NOMO-1 treated with DMSO at 0.1 percent for 48 hours (cell line): ENCODE data around the gene ZNF778.
"Not testable (repeated sequence)": the region's sequence is repeated elsewhere in the genome, so short reads cannot be mapped to it uniquely, and the experiment has no call there.

Experiments
- DNase-seq: peaks from one replicate; lab custom pipeline; 2025; ENCODE audit not compliant: unreplicated experiment; lab: John Stamatoyannopoulos, UW

Gene ZNF778

DNA sequence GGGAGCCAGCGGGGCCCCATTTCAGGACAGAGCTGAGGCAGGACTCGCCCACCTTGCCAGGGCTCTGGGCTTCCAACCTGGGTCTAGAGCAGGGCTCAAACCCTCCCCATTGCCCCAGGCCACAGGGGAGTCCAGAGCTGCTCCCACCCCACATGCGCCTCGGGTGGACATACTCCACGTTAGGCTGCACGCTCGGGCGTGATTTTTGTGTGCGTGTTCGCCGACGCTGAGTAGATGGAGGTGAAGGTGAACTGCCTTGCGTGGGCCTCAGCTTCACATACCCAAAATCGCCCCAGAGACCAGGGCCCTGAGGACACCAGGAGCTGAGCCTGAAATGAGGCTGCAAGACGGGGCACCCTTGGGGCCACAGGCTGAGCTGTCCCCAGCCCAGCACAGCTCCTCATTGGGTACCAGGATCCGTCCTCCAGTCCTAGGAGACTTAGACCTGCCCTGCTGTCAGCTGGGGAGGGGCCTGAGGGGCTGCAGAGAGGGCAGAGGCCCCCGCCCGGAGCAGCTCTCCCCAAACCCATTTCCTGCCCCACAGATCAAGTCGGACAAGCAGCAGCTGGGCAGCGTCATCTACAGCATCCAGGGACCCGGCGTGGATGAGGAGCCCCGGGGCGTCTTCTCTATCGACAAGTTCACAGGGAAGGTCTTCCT lies 37.7 kb upstream of the ZNF778 start:
- DNase-seq = no peak

DNA sequence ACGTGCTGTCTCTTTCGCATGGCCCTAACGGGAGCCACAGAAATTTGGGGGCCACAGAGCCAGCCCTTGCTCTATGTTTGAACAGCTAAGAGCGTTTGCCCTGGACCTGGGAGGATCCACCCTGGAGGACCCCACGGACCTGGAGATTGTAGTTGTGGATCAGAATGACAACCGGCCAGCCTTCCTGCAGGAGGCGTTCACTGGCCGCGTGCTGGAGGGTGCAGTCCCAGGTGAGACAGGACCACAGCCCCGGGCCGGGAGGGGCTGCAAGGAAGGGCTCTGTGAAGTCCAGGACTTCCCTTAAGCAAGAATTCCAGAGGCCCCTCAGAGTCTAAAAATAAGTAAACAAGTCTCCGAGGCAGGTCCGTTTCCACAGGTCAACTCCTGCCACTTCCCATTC lies 34.0 kb upstream of the ZNF778 start:
- DNase-seq = no peak

DNA sequence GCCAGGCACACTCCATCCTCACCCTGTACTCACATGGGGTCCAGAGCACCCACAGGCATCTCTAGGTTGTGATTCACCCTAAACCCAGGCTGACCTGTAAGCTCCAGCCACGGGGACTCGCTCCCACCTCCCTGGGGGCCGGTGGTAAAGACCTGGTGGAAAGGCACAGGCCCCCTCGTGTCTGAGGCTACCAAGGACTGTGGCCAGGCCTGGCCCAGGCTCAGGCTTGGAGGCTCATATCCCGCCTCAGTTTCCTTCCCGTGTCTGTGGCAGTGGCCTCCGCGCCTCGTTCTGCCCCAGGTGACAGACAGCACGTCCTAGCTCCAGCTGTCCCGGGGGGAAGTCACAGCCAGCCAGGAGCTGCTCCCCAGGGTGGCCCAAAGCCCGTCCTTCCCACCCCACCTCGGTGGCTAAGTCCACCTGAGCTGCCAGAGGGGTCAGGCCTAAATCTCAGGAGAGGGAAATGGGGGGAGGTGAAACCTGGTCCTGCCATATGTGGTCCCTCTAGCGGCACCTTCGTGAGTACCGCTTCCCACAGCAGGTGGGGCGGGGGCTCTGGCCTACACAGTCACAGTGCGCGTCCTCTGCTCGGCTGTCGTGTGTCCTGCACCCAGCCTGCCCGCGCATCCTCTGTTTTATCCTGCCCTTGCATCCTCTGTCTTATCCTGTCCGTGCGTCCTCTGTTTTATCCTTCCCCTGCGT lies 33.4 kb upstream of the ZNF778 start:
- DNase-seq = no peak

DNA sequence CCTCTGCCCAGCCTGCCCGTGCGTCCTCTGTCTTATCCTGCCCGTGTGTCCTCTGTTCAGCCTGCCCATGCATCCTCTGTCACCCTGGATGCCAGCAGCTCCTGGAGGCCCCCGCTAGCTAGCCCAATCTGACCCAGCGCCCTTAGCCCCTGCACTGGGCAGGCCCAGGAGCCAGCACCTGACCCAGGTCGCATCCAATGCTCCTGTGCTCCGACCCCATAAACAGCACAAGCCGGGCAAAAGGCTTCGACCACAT lies 32.9 kb upstream of the ZNF778 start:
- DNase-seq = no peak

DNA sequence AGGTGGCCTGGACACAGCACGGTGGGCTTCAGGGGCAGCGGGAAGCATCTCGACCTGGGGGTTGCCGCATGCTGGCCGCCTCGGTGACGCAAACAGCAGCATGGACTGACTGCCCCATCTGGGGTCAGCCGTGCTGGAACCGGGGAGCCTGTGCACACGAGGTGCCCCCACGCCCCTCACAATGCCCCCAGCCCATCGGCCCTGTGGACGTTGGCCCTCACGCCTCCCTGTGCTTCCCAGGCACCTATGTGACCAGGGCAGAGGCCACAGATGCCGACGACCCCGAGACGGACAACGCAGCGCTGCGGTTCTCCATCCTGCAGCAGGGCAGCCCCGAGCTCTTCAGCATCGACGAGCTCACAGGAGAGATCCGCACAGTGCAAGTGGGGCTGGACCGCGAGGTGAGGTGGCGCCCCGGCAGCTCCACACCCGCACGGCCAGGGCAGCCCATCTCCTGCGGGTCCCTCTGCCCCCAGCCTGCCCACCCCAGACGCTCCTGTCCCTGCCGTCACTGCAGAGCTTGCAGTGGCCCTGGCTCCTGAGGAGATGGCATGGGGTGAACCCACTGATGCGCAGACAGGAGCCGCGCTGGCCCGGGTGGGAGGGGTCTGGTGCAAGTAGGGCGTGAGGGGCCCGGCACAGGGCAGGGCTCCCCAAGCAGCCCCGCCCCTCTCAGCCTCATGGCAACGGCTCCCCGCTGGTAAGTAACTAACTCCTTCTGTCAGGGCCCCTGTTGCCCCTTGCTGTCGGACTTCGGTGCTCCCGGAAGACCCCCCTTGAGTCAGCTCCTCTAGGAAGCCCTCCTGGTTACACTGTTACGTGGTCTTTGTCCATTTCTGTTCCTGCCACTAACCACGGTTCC lies 32.3 kb upstream of the ZNF778 start:
- DNase-seq = no peak

DNA sequence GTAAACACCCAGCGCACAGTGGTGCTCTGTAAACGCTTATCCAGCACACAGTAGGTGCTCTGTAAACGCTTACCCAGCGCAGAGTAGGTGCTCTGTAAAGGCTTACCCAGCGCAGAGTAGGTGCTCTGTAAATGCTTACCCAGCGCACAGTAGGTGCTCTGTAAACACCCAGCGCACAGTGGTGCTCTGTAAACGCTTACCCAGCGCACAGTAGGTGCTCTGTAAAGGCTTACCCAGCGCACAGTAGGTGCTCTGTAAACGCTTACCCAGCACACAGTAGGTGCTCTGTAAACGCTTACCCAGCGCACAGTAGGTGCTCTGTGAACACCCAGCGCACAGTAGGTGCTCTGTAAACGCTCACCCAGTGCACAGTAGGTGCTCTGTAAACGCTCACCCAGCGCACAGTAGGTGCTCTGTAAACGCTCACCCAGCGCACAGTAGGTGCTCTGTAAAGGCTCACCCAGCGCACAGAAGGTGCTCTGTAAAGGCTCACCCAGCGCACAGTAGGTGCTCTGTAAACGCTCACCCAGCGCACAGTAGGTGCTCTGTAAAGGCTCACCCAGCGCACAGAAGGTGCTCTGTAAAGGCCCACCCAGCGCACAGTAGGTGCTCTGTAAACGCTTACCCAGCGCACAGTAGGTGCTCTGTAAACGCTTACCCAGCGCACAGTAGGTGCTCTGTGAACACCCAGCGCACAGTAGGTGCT lies 31.5 kb upstream of the ZNF778 start:
- not testable (repeated sequence) for DNase-seq

DNA sequence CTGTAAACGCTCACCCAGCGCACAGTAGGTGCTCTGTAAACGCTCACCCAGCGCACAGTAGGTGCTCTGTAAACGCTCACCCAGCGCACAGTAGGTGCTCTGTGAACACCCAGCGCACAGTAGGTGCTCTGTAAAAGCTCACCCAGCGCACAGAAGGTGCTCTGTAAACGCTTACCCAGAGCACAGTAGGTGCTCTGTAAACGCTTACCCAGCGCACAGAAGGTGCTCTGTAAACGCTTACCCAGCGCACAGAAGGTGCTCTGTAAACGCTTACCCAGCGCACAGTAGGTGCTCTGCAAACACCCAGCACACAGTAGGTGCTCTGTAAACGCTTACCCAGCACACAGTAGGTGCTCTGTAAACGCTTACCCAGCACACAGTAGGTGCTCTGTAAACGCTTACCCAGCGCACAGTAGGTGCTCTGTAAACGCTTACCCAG lies 30.9 kb upstream of the ZNF778 start:
- DNase-seq = not testable (repeated sequence)

DNA sequence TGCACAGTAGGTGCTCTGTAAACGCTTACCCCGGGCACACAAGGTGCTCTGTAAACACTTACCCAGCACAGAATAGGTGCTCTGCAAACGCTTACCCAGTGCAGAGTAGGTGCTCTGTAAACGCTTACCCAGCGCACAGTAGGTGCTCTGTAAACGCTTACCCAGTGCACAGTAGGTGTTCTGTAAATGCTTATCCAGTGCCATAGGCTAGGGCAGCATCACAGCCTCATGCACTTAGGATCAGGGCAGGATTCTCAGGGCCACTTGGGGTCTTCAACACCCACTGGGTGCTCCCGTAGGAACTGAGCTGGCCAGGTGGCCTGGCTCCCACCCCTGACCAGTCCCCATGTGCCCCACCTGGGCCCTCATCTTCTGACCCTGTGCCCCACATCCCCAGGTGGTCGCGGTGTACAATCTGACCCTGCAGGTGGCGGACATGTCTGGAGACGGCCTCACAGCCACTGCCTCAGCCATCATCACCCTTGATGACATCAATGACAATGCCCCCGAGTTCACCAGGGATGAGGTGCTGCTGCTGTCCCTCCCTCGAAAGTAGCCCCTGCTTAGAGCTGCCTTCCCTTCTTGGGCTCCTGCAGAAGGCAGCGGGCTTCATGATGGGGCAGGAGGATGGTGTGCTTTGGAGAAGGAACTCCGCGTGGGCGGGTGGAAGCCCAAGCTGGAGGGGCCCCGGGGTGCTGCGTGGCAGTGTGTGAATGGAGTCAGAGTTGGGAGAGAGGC lies 30.3 kb upstream of the ZNF778 start:
- peak; percentile 56 for DNase-seq

DNA sequence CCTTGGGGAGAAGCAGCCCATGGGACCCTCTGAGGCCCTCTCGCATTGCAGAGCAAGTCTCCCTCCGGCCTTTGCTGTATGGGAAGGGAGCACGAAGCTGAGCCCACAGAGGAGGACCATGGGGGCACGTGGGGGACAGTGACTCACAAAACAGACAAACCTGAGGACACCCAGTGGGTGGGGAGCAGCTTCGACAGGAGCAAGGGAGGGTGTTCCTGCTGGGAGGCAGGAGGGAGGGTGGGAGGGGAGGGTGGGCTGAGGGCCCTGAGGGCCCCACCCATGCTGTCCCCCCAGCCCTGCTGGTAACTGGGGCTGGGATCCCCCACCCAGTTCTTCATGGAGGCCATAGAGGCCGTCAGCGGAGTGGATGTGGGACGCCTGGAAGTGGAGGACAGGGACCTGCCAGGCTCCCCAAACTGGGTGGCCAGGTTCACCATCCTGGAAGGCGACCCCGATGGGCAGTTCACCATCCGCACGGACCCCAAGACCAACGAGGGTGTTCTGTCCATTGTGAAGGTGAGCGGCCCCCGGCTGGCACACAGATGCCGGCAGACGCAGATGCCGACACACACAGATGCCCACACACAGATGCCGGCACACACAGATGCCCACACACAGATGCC lies 29.6 kb upstream of the ZNF778 start:
- DNase-seq = no peak

DNA sequence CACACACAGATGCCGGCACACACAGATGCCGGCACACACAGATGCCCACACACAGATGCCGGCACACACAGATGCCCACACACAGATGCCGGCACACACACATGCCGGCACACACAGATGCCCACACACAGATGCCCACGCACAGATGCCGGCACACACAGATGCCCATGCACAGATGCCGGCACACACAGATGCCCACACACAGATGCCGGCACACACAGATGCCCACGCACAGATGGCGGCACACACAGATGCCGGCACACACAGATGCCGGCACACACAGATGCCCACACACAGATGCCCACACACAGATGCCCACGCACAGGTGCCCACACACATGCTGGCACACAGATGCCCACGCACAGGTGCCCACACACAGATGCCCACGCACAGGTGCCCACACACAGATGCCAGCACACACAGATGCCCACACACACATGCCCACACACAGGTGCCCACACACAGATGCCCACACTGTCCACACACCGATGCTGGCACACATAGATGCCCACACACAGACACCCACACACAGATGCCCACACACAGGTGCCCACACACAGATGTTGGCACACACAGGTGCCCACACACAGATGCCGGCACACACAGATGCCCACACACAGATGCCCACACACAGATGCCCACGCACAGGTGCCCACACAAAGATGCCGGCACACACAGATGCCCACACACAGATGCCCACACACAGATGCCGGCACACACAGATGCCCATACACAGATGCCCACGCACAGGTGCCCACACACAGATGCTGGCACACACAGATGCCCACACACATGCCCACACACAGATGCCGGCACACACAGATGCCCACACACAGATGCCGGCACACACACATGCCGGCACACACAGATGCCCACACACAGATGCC lies 28.8 kb upstream of the ZNF778 start:
- not testable (repeated sequence) for DNase-seq

DNA sequence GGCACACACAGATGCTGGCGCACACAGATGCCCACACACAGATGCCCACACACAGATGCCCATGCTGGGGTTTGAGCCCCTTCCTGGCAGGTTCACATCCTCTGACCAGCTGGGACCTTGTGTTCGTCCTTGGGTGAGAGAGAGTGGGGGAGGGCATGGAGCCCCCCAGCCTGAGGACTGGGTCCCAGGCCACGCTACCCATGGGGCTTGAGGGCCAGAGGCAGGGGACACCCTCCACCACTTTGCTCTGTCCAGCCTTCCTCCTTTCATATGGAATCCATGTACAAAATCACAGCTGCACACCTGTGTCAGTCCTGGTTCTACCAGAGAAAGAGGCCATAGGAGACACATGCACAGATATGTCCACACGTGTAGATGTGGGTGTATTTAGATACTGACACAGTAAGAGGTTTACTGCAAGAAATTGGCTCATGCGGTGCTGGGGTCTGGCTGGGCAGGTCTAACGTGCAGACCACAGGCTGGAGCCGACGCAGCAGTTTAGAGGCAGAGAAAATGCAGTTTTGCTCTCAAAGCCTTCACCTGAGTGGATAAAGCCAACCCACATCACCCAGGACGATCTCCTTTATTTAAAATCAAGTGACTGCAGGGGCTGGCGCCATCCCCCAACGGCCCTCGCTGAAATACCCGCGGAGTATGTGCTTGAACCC lies 28.0 kb upstream of the ZNF778 start:
- DNase-seq = no peak

DNA sequence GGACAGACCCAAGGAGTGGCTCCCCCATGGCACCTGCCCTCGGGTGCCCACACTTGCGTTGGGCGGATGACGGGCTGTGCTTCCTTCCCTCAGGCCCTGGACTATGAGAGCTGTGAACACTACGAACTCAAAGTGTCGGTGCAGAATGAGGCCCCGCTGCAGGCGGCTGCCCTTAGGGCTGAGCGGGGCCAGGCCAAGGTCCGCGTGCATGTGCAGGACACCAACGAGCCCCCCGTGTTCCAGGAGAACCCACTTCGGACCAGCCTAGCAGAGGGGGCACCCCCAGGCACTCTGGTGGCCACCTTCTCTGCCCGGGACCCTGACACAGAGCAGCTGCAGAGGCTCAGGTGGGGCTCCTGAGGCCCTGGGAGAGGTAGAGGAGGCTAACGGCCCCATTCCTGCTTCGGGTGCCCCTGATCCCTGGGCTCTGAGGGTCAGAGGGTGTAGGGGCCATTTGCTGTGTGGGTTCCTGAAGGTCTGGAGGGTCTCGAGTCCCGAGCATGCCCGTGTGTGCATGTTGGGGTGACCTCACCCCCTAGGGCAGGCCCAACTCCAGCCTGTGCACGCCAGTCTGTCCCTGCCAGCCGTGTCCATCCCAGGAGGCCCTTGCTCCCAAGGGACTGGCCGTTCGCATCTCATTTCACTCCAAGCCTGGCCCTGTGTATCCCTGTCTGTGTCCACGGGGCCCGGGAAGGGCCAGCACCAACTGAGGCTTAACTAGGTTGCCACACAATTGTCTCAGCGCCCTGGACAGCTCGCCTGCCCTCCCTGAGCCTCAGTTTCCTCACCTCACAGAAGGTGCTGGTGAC lies 27.1 kb upstream of the ZNF778 start:
- no peak for DNase-seq

DNA sequence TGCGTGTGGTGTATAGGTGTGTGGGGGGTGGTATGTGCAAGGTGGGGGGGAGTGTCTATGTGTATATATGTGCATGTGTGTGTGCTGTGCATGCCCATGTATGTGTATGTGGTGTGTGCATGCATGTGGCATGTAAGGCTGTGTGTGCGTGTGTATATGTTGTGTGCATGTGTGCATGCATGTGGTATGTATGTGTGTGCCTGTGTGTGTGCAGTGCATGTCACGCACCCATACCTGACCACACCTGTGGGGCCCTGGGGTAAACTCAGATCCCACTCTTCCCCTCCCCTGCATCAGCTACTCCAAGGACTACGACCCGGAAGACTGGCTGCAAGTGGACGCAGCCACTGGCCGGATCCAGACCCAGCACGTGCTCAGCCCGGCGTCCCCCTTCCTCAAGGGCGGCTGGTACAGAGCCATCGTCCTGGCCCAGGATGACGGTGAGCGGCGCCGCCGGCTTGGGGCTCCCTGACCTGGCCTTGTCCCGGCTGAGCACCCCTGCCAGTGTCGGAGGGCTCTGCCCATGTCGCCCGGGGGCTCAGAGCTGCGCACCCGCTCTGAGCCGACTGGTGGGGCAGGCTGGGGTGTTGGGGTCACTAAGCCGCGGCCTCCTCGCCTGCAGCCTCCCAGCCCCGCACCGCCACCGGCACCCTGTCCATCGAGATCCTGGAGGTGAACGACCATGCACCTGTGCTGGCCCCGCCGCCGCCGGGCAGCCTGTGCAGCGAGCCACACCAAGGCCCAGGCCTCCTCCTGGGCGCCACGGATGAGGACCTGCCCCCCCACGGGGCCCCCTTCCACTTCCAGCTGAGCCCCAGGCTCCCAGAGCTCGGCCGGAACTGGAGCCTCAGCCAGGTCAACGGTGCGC lies 26.2 kb upstream of the ZNF778 start:
- DNase-seq = no peak

DNA sequence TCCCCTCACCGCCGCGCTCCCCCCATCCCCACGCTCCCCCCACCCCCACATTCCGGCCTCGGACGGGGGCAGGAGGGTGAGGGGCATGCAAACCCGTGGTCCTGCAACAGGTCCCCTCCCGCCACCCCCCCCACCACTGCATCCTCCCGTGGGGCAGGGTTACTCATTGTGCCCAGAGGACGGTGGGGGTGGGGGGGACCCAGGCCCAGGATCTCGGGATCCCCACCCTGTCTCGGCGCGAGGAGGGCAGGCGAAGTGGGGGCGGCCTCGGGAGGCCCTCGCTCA lies 25.7 kb upstream of the ZNF778 start:
- no peak for DNase-seq

DNA sequence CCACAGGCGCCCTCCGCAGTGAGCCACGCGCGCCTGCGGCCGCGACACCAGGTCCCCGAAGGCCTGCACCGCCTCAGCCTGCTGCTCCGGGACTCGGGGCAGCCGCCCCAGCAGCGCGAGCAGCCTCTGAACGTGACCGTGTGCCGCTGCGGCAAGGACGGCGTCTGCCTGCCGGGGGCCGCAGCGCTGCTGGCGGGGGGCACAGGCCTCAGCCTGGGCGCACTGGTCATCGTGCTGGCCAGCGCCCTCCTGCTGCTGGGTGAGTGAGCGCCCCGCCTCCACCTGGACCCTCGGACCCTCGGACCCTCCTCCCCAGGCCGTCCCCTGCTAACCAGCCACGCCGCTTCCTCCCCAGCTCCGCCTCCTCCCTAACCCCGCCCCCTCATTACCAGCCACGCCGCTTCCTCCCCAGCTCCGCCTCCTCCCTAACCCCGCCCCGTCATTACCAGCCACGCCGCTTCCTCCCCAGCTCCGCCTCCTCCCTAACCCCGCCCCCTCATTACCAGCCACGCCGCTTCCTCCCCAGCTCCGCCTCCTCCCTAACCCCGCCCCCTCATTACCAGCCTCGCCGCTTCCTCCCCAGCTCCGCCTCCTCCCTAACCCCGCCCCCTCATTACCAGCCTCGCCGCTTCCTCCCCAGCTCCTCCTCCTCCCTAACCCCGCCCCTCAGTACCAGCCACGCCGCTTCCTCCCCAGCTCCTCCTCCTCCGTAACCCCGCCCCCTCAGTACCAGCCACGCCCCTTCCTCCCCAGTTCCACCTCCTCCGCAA lies 25.1 kb upstream of the ZNF778 start:
- peak; percentile 49 for DNase-seq

DNA sequence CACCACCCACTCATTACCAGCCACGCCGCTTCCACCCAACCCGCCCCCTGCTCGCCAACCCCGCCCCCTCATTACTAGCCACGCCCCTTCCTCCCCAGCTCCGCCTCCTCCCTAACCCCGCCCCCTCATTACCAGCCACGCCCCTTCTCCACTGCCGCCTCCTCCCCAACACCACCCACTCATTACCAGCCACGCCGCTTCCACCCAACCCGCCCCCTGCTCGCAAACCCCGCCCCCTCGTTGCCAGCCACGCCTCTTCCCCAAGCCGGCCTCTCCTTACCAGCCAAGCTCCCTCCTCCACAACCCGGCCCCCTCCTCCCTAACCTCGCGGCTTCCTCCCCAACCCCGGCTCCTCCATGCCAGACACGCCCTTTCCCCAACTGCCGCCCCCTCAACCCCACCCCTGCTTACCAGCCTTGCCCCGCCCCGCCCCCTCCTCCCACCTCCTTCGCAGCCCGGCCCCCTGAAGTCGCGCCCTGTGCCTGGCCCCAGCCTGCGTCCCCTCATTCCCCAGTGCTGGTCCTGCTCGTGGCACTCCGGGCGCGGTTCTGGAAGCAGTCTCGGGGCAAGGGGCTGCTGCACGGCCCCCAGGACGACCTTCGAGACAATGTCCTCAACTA lies 24.4 kb upstream of the ZNF778 start:
- peak; percentile 64 for DNase-seq
